GM15510 (cell line): ENCODE data around the gene NEO1.

Source experiments
- POLR2A ChIP-seq: IDR thresholded peaks from 3 replicates; pipeline ENCODE4 v1.6.1; 2011; ENCODE audit warnings: borderline replicate concordance; ENCODE audit not compliant: insufficient read length; ENCODE audit errors: extremely low read depth

Gene NEO1

GRCh38 chr15:73161546-73161945 is 109.3 kb downstream of the NEO1 start:
- no peak for TF ChIP-seq POLR2A

GRCh38 chr15:73165435-73165834 is 113.2 kb downstream of the NEO1 start:
- TF ChIP-seq POLR2A, result no peak

DNA sequence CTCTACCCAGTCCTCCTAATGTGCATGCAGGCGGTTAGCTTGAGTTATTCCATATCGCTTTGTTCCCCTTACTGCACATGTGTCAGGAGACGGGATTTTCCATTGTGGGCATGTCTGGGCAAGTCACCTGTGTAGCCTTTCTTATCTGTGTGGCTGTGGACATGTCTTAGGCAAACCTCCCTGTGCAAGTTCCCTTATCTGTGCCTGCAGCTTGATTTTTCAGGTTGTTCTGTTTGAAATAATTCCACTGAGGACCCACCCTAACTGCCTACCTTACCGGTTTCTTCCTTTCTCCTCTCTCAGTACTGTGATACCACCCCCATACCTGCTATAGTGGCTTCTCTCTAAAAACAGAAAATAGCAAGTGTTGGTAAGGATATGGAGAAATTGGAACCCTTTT is 113.6 kb downstream of the NEO1 start:
- no peak for TF ChIP-seq POLR2A

DNA sequence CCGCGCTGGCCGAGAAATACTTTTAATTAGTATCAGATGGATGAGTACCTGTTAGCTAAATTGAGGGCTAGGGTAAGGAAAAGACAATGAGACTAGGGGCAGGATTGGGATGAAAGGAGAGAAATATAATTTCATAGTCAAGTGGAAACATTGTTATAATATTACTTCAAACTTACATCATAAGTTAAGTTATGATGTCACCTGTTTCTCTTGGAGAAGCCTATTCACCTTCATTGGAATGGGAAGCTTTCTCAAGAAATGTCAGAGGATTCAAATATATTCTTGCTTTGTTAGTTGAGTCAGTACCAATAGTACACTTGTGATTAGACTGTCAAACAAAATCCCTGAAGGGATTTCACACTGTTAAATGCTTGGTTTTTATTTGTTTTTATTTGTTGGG is 116.2 kb downstream of the NEO1 start:
- no peak for TF ChIP-seq POLR2A

GRCh38 chr15:73171711-73172110 is 119.4 kb downstream of the NEO1 start:
- no peak for TF ChIP-seq POLR2A

DNA sequence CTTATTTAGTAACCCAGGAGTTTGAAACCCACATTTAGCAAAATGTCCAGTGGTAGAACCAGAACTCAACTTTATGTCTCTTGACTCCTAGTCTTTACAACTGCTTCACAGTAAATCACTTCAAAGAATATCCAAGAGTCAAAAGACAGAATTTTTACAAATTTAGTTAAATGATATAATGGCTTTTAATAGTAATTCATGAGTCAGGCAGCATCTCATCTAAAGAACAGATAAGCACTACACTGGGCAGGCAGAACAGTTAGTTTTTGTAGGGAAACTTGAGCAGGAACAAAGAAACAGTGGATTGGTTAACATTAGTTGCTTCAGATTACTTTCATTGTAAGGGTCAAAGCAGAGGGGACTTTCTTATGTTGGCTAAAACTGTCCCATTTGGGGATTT is 120.2 kb downstream of the NEO1 start:
- TF ChIP-seq POLR2A, result no peak

GRCh38 chr15:73174171-73174570 is 121.9 kb downstream of the NEO1 start:
- TF ChIP-seq POLR2A, result no peak

GRCh38 chr15:73175382-73175781 is 123.1 kb downstream of the NEO1 start:
- TF ChIP-seq POLR2A, result no peak

DNA sequence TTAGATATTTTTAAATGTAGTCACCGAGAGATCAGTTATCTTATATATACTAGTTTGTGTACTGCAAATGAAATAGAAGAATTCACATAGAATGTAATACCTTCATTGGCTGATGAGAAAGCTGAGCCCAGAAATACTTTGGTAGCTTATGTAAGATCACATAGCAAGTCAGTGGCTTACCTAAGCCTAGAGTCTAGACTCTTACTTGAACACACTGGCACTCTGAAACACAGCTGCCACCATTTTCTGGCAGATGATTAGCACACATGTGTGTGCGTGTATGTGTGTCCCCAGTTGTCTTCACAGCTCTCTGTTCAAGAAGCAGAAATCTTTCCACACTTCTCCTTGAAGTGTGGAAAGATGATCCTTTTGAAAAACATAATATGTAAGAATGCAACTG is 124.3 kb downstream of the NEO1 start:
- TF ChIP-seq POLR2A, result no peak

DNA sequence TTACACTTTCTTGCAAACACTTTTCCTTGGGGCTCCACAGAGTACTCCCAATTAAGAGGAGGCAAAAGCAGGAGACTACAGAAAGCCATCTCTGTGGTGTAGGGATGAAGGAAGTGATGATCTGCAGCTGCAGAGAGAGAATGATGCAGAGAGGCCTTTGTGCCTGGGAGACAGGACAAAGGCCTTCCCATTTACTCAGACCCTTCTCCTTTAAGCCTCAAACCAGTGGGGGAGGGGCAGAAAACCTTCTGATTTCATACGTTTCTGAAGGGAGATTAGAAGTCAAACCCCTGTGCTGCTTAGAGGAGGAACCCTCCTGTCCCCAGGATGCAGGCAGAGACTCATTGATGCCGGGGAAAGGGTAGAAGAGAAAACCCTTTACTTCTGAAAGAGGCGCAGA is 130.8 kb downstream of the NEO1 start:
- TF ChIP-seq POLR2A, result no peak

DNA sequence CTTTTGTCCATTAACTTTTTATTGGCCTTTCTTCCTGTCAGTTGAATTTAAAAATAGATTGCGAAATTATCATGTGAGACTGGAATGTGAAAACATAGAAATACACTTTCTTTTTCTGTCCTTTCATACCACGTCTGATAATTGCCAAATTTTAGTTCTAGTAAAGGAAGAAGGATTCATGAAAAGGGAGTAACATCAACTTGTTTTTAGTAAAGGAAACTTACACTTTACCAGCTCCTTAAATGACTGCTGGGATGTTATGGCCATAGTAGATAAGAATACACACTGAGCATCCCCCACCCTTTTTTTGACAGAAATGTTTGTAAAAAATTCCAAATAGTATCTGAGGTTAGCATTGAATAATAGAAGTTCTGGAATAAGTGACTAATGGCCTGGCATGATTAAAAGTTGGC is 137.9 kb downstream of the NEO1 start:
- no peak for TF ChIP-seq POLR2A

- TF ChIP-seq POLR2A, result no peak
Observed at GRCh38 chr15:73195166-73195565, 142.9 kb downstream of the NEO1 start.

- TF ChIP-seq POLR2A, result no peak
Observed at GRCh38 chr15:73196113-73196512, 143.8 kb downstream of the NEO1 start.

GRCh38 chr15:73200339-73200738 is 148.1 kb downstream of the NEO1 start:
- no peak for TF ChIP-seq POLR2A

- no peak for TF ChIP-seq POLR2A
Observed at GRCh38 chr15:73210630-73211029, 158.4 kb downstream of the NEO1 start.

DNA sequence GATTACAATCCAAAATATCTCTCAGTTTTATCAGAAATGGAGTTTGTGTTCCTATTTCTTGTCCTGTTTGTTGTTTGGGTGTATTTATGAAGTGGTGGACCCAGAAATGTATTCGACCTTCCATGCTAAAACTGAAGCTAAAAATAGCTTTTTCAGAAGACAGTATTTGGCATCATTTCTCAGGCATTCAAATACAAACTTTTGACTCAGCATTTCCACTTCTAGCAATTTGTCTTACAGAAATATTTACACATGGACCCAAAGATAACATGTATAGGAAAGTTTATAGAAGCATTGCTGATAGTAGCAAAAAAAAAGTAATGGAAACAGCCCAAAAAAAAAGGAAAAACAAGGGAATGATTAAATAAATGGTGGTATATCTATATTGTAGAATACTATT is 160.2 kb downstream of the NEO1 start:
- TF ChIP-seq POLR2A, result no peak

- TF ChIP-seq POLR2A, result no peak
Observed at GRCh38 chr15:73225358-73226015, 173.2 kb downstream of the NEO1 start.

GRCh38 chr15:73226093-73226814 is 174.0 kb downstream of the NEO1 start:
- TF ChIP-seq POLR2A, result no peak
